Nephron (organoid): ENCODE data around the gene ATP1B1.

ENCODE experiments used
- H3K27ac Mint-ChIP-seq, 3 experiments: 2 replicates each; pipeline ENCODE4 v1.8.0; 2020; ENCODE audit warnings: mixed read lengths in 3 of 3, mild to moderate bottlenecking in 2 of 3, moderate library complexity in 1 of 3
- H3K27me3 Mint-ChIP-seq: 2 replicates; pipeline ENCODE4 v1.8.0; 2021; ENCODE audit warnings: low read depth, mild to moderate bottlenecking, moderate library complexity, mixed read lengths
- H3K36me3 Mint-ChIP-seq: 2 replicates; pipeline ENCODE4 v1.8.0; 2020; ENCODE audit warnings: low read depth, mixed read lengths
- H3K4me1 Mint-ChIP-seq: 2 replicates; pipeline ENCODE4 v1.8.0; 2020; ENCODE audit warnings: mixed read lengths
- H3K4me3 Mint-ChIP-seq, 3 experiments: 2 replicates each; pipeline ENCODE4 v1.8.0; 2020; ENCODE audit warnings: mild to moderate bottlenecking in 3 of 3, mixed read lengths in 3 of 3, moderate library complexity in 2 of 3
- H3K9me3 Mint-ChIP-seq: 2 replicates; pipeline ENCODE4 v1.8.0; 2020; ENCODE audit warnings: mixed read lengths
- TF ChIP-seq, protein P1 (sequence below), 3 experiments: fragments of 200-600 bp; sonication (generic); IDR thresholded peaks; one replicate each; pipeline ENCODE4 v1.5.0; 2021; ENCODE audit warnings: antibody characterized with exemption in 3 of 3; ENCODE audit not compliant: unreplicated experiment in 3 of 3

Gene ATP1B1

DNA sequence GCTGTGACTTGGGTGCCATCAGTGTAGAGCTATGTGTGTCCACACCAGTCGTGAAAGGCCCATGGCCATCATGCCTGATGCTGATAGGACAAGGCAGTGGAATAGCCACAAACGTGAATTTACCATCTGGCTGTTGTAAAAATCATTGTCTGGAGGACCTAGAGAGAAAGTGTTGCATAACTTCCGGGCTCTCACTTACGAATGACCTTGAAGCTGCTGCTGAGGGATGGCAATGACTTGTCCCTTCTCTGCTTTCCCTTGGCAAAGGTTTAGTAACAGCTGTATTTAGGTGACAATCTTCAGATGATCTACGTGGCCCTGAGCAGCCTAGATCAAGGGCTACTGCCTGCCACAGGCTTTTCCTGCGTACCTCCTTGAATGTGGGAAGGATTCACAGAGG, 5.8 kb downstream of the ATP1B1 start:
- Mint-ChIP-seq H3K36me3 (peaks cover 57% of the 10 kb centered on the region), H3K4me1 (peaks cover 53% of the 10 kb centered on the region), H3K27ac (no peak overlapping the region), H3K27me3 (peaks cover 9% of the 10 kb centered on the region), H3K9me3 (no peaks in the 10 kb centered on the region), H3K4me3 (peak overlapping the region; percentile 29 to 54 (median 46))
- TF ChIP-seq, protein P1, sequence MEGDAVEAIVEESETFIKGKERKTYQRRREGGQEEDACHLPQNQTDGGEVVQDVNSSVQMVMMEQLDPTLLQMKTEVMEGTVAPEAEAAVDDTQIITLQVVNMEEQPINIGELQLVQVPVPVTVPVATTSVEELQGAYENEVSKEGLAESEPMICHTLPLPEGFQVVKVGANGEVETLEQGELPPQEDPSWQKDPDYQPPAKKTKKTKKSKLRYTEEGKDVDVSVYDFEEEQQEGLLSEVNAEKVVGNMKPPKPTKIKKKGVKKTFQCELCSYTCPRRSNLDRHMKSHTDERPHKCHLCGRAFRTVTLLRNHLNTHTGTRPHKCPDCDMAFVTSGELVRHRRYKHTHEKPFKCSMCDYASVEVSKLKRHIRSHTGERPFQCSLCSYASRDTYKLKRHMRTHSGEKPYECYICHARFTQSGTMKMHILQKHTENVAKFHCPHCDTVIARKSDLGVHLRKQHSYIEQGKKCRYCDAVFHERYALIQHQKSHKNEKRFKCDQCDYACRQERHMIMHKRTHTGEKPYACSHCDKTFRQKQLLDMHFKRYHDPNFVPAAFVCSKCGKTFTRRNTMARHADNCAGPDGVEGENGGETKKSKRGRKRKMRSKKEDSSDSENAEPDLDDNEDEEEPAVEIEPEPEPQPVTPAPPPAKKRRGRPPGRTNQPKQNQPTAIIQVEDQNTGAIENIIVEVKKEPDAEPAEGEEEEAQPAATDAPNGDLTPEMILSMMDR (IDR thresholded peaks at IDR 0.05; ENCODE audit: unreplicated experiment in 3 of 3): no peak

DNA sequence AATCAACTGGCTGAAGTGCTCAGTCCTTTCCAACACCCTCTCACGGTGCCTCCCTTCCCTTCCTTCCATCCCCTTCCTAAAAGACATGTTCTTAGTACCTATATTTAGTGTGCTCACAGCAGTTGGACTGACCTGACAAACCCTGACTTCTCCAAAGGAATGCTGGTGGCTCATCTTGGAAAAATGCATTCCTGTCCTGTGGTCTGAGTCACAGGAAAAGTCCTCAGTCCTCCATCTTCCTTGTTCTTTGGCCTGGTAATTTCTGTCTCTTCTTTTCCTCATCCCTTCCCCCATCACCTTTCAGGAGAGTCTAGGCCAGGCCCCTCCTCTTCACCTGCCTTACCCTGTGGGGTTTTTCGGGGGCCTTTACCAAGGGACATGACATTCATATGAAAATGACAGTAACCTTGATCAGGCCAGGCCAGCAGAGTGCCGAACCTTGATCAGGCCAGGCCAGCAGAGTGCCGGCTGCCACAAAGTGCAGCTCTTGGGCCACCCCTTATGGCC, 7.2 kb downstream of the ATP1B1 start:
- TF ChIP-seq, protein P1 (IDR thresholded peaks at IDR 0.05; ENCODE audit: unreplicated experiment in 3 of 3): no peak
- Mint-ChIP-seq H3K27me3 (peaks cover 4% of the 10 kb centered on the region), H3K4me1 (peaks cover 61% of the 10 kb centered on the region), H3K4me3 (peak overlapping the region in 1 of 3 experiments; percentile 19), H3K27ac (no peak overlapping the region), H3K36me3 (peaks cover 59% of the 10 kb centered on the region), H3K9me3 (no peaks in the 10 kb centered on the region)

DNA sequence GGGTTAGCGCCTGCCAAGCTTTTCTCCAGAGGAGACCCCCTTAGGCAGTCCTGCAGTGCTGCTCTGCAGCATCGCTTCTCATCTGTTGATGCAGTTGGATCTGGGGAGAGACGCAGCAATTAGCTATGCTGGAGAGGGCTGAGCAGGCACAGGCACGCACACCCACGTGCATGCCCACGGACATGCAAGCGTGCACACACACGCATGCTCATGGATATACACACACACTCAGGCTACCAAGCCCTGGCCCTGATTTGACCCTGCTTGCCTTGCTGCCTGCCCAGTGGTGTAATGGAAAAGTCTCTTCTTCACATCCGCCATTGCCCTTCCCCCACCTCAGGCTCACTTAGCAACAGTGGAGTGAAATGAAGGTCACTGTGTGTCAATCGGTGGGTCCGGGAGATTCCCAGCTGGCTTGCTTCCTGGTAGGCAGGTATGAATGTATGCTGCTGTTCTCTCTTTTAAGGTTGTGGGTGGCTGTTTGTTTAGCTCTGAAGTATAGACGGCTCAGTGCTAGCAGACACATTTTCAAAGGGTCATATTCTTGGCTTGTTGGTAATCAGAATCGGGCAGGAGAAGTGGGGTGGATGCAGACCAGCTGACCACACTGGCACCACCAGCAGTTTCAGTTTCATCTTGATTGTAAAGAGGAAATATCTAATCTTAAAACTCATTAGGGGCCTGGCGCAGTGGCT, 9.5 kb downstream of the ATP1B1 start:
- TF ChIP-seq, protein P1 (IDR thresholded peaks at IDR 0.05; ENCODE audit: unreplicated experiment in 3 of 3): no peak
- no peaks in the 10 kb centered on the region for H3K27me3 Mint-ChIP-seq
- H3K9me3 Mint-ChIP-seq: no peaks in the 10 kb centered on the region
- peaks cover 58% of the 10 kb centered on the region for H3K36me3 Mint-ChIP-seq
- H3K27ac Mint-ChIP-seq: peak overlapping the region; percentile 22 to 65 (median 57)
- H3K4me1 Mint-ChIP-seq: peaks cover 55% of the 10 kb centered on the region
- H3K4me3 Mint-ChIP-seq: peak overlapping the region in 1 of 3 experiments; percentile 38

DNA sequence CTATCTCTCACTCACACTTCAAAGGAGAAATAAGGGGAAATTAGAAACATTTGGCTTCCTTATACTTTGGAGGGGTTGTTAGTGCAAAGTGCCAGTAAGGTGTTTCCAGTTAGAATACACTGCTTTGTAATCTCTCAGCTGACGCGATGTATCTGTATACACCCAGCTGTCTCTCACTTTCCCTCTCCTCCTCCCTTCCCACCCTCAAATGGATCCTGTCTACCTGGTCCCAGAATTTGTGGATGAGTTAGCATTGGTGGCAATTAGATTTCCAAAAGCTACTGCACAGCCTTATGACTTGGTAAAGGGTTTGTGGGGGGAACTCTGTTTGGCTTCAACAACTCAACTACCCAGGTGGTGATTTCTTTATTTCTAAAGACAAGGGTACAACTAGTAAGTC, 10.5 kb downstream of the ATP1B1 start:
- Mint-ChIP-seq H3K36me3 (peaks cover 54% of the 10 kb centered on the region), H3K9me3 (no peaks in the 10 kb centered on the region), H3K27ac (peak overlapping the region; percentile 18 to 39 (median 26)), H3K27me3 (no peaks in the 10 kb centered on the region), H3K4me1 (peaks cover 53% of the 10 kb centered on the region), H3K4me3 (no peak overlapping the region)
- TF ChIP-seq, protein P1 (IDR thresholded peaks at IDR 0.05; ENCODE audit: unreplicated experiment in 3 of 3): no peak

DNA sequence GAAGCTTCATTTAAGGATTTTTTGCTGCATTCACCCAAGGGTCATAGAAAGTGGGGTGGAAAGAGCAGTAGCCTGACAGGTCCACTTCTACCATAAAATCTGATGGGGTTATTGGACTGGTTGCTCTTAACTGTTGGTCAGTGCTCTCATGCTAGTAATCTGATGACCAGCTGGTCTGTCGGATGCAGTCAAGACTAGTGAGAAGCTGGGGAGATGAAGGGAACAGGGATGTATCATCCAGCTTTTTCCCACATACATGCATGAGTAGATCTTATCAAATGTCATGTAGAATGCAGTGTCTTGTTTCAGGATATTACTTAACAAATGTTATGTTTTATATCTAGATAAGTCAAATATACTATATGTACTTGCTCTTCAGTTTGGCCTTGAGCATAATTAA, 11.1 kb downstream of the ATP1B1 start:
- Mint-ChIP-seq H3K27me3 (no peaks in the 10 kb centered on the region), H3K9me3 (no peaks in the 10 kb centered on the region), H3K27ac (peak overlapping the region; percentile 18 to 39 (median 26)), H3K36me3 (peaks cover 51% of the 10 kb centered on the region), H3K4me3 (no peak overlapping the region), H3K4me1 (peaks cover 47% of the 10 kb centered on the region)
- TF ChIP-seq, protein P1 (IDR thresholded peaks at IDR 0.05; ENCODE audit: unreplicated experiment in 3 of 3): no peak

DNA sequence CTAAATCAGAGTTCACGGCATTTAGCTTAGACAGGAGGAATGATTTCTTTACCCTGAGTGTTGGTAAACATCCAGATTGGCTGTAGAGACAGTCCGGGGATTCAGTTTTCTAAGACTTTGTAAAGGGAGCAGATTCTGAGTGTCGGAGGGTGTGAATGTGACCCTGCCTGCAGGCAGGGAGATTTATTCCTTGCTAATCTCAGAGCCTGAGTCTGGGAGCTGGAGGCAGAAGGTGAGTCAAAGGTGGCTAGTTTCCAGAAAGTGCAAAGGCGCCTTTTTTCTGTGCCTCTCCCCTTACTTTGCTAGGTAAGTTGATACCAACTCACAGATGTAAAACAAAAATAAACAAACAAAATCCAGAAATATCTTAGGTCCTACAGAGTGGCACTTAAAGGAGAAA, 11.7 kb downstream of the ATP1B1 start:
- Mint-ChIP-seq H3K27ac (peak overlapping the region; percentile 2 to 26 (median 5)), H3K9me3 (no peaks in the 10 kb centered on the region), H3K4me1 (peaks cover 47% of the 10 kb centered on the region), H3K4me3 (no peak overlapping the region), H3K36me3 (peaks cover 54% of the 10 kb centered on the region), H3K27me3 (no peaks in the 10 kb centered on the region)
- TF ChIP-seq, protein P1 (IDR thresholded peaks at IDR 0.05; ENCODE audit: unreplicated experiment in 3 of 3): no peak
